Measurements from ENCODE around the gene NUDT7. TPM values are rescaled to one million over a fixed set of nuclear protein-coding genes. Genes with fewer than 3 reads are reported as not detected.

NUDT7 gene
- total RNA-seq, 2 donors from 2014 or later = 6.1 to 10.9 TPM

DNA sequence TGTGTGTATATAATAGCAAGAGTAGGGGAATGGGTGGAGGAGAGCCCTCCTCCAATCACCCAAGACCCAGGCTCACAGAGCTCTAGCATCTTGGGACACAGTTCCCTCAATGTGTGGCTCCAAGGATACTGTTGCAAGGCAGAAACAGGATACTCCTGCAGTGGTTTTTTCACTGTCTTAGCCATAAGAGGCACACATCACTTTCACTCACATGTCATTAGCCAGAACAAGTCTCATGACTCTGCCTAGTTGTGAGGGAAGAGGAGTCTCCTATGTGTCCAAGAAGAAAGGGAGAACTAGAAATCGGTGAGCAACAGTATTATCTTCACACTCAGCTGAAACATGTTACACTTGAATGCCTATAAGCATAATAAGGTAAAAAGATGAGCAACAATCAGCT lies 11.1 kb upstream of the NUDT7 start:
- no peak for DNase-seq
- Mint-ChIP-seq H3K27me3 (ENCODE audit: insufficient read depth) (no peaks in the 10 kb centered on the region), H3K27ac (no peak overlapping the region), H3K4me1 (no peaks in the 10 kb centered on the region), H3K9me3 (no peaks in the 10 kb centered on the region), H3K4me3 (no peak overlapping the region), H3K36me3 (ENCODE audit: low read depth) (no peaks in the 10 kb centered on the region)
- TF ChIP-seq, protein P1, sequence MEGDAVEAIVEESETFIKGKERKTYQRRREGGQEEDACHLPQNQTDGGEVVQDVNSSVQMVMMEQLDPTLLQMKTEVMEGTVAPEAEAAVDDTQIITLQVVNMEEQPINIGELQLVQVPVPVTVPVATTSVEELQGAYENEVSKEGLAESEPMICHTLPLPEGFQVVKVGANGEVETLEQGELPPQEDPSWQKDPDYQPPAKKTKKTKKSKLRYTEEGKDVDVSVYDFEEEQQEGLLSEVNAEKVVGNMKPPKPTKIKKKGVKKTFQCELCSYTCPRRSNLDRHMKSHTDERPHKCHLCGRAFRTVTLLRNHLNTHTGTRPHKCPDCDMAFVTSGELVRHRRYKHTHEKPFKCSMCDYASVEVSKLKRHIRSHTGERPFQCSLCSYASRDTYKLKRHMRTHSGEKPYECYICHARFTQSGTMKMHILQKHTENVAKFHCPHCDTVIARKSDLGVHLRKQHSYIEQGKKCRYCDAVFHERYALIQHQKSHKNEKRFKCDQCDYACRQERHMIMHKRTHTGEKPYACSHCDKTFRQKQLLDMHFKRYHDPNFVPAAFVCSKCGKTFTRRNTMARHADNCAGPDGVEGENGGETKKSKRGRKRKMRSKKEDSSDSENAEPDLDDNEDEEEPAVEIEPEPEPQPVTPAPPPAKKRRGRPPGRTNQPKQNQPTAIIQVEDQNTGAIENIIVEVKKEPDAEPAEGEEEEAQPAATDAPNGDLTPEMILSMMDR (conservative IDR thresholded peaks at IDR 0.05) = no peak
- Histone ChIP-seq H3K9ac (ENCODE audit: extremely low read depth, low read length, poor library complexity, severe bottlenecking) (no peak overlapping the region), H3K4me1 (ENCODE audit: control insufficient read depth, insufficient read depth, low read length) (no peaks in the 10 kb centered on the region), H3K9me3 (ENCODE audit: control insufficient read depth, low read length) (no peaks in the 10 kb centered on the region), H3K4me3 (ENCODE audit: low read length) (no peak overlapping the region), H3K27me3 (ENCODE audit: control insufficient read depth, insufficient read depth, low read length, poor library complexity, severe bottlenecking) (no peaks in the 10 kb centered on the region), H3K27ac (ENCODE audit: low read depth, low read length) (no peak overlapping the region), H3K36me3 (ENCODE audit: control insufficient read depth, insufficient read depth, low read length) (no peaks in the 10 kb centered on the region)
- 100% methylated on average over 1 of the region's 1 CpG; no CpG with 5 or more reads in 1 of the 2 experiments for WGBS, 2 experiments (ENCODE audit: insufficient coverage in 1 of 2, insufficient read length in 1 of 2)

DNA sequence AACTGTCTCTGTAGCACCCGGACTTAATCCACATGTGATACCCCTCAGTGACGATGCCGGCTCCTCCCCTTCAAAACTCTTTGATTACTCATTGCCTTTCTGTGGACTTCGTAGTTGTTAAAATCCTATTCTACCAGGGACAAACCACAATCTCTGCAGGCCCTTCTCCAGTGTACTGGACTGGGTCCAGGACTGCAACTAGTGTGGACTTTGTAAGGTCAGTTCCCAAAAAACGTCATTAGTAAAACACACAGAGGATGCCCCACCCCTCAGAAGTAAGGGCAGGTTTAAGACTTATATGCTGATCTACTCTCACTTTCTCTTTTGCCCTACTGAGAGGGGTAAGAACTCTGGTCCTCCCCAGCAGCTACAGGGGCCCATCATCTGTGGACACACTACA lies 10.5 kb upstream of the NUDT7 start:
- Mint-ChIP-seq H3K9me3 (no peaks in the 10 kb centered on the region), H3K27ac (no peak overlapping the region), H3K4me1 (no peaks in the 10 kb centered on the region), H3K36me3 (ENCODE audit: low read depth) (no peaks in the 10 kb centered on the region), H3K4me3 (no peak overlapping the region), H3K27me3 (ENCODE audit: insufficient read depth) (no peaks in the 10 kb centered on the region)
- Histone ChIP-seq H3K9me3 (ENCODE audit: control insufficient read depth, low read length) (no peaks in the 10 kb centered on the region), H3K4me1 (ENCODE audit: control insufficient read depth, insufficient read depth, low read length) (no peaks in the 10 kb centered on the region), H3K9ac (ENCODE audit: extremely low read depth, low read length, poor library complexity, severe bottlenecking) (no peak overlapping the region), H3K27me3 (ENCODE audit: control insufficient read depth, insufficient read depth, low read length, poor library complexity, severe bottlenecking) (no peaks in the 10 kb centered on the region), H3K36me3 (ENCODE audit: control insufficient read depth, insufficient read depth, low read length) (no peaks in the 10 kb centered on the region), H3K4me3 (ENCODE audit: low read length) (no peak overlapping the region), H3K27ac (ENCODE audit: low read depth, low read length) (no peak overlapping the region)
- DNase-seq = no peak
- TF ChIP-seq, protein P1 (conservative IDR thresholded peaks at IDR 0.05) = no peak
- 82 to 84% methylated on average over 2 to 5 of the region's 5 CpGs for WGBS, 2 experiments (ENCODE audit: insufficient coverage in 1 of 2, insufficient read length in 1 of 2)

DNA sequence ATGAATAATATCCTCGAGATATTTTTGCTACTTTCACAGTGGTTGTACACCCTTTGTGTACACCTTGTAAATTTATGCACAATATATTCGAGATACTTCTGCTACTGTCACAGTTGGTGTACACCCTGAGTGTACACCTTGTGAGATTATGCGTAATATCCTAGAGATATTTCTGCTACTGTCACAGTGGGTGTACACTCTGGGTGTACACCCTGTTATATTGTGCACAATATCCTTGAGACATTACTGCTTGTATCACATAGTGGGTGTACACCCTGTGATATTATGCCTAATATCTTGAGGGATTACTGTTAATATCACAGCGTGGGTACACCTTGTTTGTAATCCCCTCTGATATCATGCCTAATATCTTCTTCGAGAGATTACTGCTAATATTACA lies 7.2 kb upstream of the NUDT7 start:
- WGBS, 2 experiments (ENCODE audit: insufficient coverage in 1 of 2, insufficient read length in 1 of 2) = 89 to 93% methylated on average over 4 to 5 of the region's 5 CpGs
- H3K36me3 ChIP-seq (ENCODE audit: control insufficient read depth, insufficient read depth, low read length) = no peaks in the 10 kb centered on the region
- TF ChIP-seq, protein P1 (conservative IDR thresholded peaks at IDR 0.05) = no peak
- no peak overlapping the region for H3K27ac ChIP-seq (ENCODE audit: low read depth, low read length)
- no peak overlapping the region for H3K4me3 Mint-ChIP-seq
- no peak for DNase-seq
- H3K36me3 Mint-ChIP-seq (ENCODE audit: low read depth) = no peaks in the 10 kb centered on the region
- H3K9me3 ChIP-seq (ENCODE audit: control insufficient read depth, low read length) = no peaks in the 10 kb centered on the region
- H3K9me3 Mint-ChIP-seq = no peaks in the 10 kb centered on the region
- H3K27me3 ChIP-seq (ENCODE audit: control insufficient read depth, insufficient read depth, low read length, poor library complexity, severe bottlenecking) = no peaks in the 10 kb centered on the region
- no peak overlapping the region for H3K9ac ChIP-seq (ENCODE audit: extremely low read depth, low read length, poor library complexity, severe bottlenecking)
- no peak overlapping the region for H3K27ac Mint-ChIP-seq
- no peaks in the 10 kb centered on the region for H3K4me1 ChIP-seq (ENCODE audit: control insufficient read depth, insufficient read depth, low read length)
- H3K4me3 ChIP-seq (ENCODE audit: low read length) = no peak overlapping the region
- H3K27me3 Mint-ChIP-seq (ENCODE audit: insufficient read depth) = no peaks in the 10 kb centered on the region
- H3K4me1 Mint-ChIP-seq = no peaks in the 10 kb centered on the region
